Measurements from ENCODE around the gene SLC23A3.

GRCh38 chr2:219128396-219128795 lies 41.4 kb downstream of the SLC23A3 start:
- TF ChIP-seq POLR2A (IDR thresholded peaks at IDR 0.05) (no peak), CTCF (IDR thresholded peaks at IDR 0.05) (no peak), POLR2AphosphoS5 (IDR thresholded peaks at IDR 0.05; ENCODE audit: insufficient read depth in 1 of 2, low read depth in 1 of 2) (no peak)
